ENCODE data around the gene LHX3.
A peak's percentile ranks its signal among the peaks of the same experiment; 100 is the strongest.

The LHX3 gene

GRCh38 chr9:136191099-136191959, 13.6 kb downstream of the LHX3 start:
- no peak for DNase-seq

- DNase-seq, result no peak
Measured at GRCh38 chr9:136190656-136191055, 14.3 kb downstream of the LHX3 start.

- DNase-seq, result no peak
Measured at GRCh38 chr9:136190237-136190601, 14.7 kb downstream of the LHX3 start.

DNA sequence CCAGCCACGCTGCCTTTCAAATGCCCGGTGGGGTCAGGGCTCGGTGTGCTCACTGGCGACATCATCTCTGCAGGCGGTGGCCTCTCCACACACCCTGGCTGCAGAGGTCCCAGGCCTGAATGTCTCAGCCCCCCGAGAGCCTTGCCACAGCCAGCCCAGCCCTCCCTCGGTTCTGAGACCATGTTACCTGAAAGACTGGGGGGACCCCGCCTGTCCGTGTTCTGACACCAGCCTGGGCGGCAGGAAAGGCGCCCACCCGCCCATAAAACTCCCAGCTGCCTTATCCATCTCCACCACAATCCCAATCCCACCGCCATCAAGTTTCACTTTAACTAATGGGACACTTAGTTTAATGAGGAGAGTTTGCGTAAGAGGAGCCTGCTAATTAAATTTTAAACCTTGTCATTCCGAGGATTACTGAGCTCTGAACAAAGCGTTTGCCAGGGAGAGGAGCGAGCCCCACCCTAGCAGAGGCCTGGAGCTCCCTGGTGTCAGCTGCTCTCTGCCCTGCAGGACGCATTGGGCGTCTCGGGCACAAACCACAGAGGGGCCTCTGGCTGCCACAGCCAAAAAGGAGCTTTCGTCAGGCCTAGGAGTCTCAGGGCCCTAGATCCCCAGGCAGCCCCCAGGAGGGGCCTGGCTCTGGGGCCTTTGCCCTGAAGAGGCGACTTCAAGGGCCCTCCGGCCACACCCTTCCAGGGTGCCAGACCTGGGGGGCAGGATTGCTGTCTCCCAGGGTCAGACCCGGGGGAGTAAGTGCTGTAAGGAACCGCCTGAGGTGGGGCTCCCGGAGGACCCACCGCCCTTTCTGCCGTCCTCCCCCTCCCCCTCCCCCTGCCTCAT, 15.3 kb downstream of the LHX3 start:
- DNase-seq, result peak; percentile 28

GRCh38 chr9:136187683-136188586, 17.0 kb downstream of the LHX3 start:
- peak; percentile 49 for DNase-seq

- DNase-seq, result no peak
Measured at GRCh38 chr9:136187197-136187596, 17.7 kb downstream of the LHX3 start.

- DNase-seq, result no peak
Measured at GRCh38 chr9:136186386-136186785, 18.5 kb downstream of the LHX3 start.

GRCh38 chr9:136185596-136186366, 19.1 kb downstream of the LHX3 start:
- peak; percentile 25 for DNase-seq

GRCh38 chr9:136185066-136185465, 19.9 kb downstream of the LHX3 start:
- no peak for DNase-seq

DNA sequence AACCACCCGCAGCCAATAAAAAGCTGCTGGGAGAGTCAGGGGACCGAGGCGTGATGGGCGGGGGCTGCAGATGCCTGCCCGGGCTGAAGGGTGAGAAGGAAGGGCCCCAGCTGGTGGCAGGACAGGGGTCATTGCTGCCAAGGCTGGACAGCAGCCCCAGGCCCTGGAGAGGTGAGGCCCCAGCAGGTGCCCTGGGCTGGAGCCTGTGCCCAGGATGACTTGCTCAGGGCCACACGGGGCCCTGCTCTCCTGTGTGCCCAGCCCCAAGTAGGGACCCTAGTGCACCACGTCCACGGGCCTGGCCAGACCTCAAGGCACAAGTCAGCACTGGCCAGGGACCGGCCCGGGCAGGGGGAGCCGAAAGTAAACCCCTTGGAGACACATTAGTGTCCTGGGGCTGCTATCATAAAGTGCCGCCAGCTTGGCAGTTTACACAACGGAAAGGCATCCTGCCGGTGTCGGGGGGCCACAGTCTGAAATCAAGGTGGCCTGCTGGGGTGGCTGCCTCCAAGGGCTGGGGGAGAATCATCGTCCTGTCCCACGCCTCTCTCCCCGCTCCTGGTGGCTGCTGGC, 22.0 kb downstream of the LHX3 start:
- DNase-seq, result no peak

GRCh38 chr9:136182420-136182787, 22.5 kb downstream of the LHX3 start:
- no peak for DNase-seq

- no peak for DNase-seq
Measured at GRCh38 chr9:136181784-136182419, 23.0 kb downstream of the LHX3 start.

DNA sequence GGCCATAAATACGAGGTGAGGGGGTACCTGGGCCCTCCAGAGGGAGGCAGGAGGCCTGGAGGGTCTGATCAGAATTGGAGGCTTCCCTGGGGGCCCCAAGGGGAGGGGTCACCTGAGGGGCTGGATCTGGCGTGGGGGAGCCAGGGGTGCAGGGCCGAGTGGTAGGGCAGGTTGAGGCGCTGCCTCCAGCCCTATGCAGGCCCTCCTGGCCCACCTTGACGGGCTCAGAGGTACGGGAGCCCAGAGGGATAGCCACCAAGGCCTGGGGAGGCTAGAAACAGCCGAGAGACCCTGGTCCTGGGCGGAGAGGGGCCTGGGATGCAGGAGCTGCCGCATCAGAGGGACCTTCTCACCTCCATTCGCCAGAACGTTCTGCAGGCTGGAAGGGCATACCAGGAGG, 24.3 kb downstream of the LHX3 start:
- no peak for DNase-seq

GRCh38 chr9:136179761-136180160, 25.2 kb downstream of the LHX3 start:
- no peak for DNase-seq

GRCh38 chr9:136179101-136179616, 25.8 kb downstream of the LHX3 start:
- no peak for DNase-seq

- DNase-seq, result no peak
Measured at GRCh38 chr9:136178773-136179075, 26.2 kb downstream of the LHX3 start.

DNA sequence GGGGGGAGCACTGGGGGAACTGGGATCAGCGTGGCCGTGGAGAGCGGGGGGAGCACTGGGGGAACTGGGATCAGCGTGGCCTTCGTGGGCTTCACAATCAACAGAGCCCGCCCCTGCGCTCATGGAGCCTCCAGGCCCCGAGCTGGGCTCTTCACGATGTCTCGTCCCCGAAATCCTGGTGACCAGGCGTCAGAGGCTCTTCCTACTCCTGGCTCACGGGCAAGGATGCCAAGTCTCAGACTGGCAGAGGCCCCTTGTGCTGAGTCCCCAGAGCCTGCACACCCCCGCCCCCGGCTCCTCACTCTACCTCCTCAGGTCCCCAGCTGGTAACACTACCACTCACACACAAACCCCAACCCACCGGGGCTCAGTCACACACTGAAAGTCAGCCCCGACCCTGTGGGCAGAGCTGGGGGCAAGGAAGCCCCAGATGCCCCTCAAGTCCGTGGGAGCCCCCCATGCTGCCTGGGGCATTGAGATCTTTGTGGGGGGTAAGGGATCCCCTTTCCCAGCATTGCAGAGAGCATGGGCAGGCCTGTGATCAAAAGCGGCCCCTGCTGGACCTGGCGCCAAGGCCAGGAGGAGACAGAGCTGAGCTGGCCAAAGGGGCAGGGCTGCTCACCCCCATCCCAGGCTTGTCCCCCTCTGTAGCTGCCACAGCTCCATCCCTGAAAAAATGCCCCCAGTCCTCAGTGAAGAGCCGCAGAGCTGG, 26.7 kb downstream of the LHX3 start:
- no peak for DNase-seq

DNA sequence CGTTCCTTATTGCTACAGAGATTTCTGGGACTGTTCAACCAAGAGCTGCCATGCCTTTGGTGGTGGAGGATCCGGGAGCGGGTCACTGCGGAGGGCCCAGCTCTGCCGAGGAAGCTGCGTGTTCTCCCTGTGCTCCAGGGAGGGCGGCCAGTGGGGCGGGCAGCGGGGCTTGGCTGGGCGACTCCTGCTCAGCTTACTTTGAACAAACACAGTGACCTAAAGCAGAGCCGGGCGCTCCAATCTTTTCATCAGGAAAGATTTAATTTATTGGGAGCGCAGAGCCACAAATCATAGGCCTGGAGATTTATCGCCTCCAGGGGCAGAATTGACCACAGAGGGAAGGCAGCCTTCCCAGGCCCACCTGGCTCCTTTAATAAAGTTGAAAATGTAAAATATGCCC, 27.7 kb downstream of the LHX3 start:
- DNase-seq, result no peak

- DNase-seq, result peak; percentile 44
Measured at GRCh38 chr9:136175616-136176197, 29.2 kb downstream of the LHX3 start.

Data from NCI-H69 (cell line).